Esophagus squamous epithelium (tissue), 5 donors: ENCODE measurements around the gene LRRC34. TPM values are rescaled to one million over a fixed set of nuclear protein-coding genes. Genes with fewer than 3 reads are reported as not detected.

ENCODE experiments used
- DNase-seq: peaks from one replicate; lab custom pipeline; 2025; lab: John Stamatoyannopoulos, UW
- H3K27ac ChIP-seq, 4 donors: fragments of 200-600 bp; sonication (generic); one replicate each; pipeline ENCODE4 v1.5.1; 2016 to 2019; ENCODE audit warnings: mild to moderate bottlenecking in 1 of 4
- H3K27me3 ChIP-seq, 4 donors: fragments of 200-600 bp; sonication (generic); 1 replicate in 3 of 4; 2 replicates in 1 of 4; pipeline versions ENCODE4 v1.5.1 to v1.6.0; 2017 to 2021; ENCODE audit warnings: antibody characterized with exemption in 1 of 4
- H3K36me3 ChIP-seq, 3 donors: fragments of 200-600 bp; sonication (generic); one replicate each; pipeline ENCODE4 v1.5.1; 2016 to 2019
- H3K4me1 ChIP-seq, 3 donors: fragments of 200-600 bp; sonication (generic); one replicate each; pipeline ENCODE4 v1.5.1; 2017 to 2019
- H3K4me3 ChIP-seq, 4 donors: fragments of 200-600 bp; sonication (generic); 1 replicate in 3 of 4; 2 replicates in 1 of 4; pipeline ENCODE4 v1.5.1; 2016 to 2019; ENCODE audit warnings: mild to moderate bottlenecking in 2 of 4, moderate library complexity in 1 of 4
- H3K9me3 ChIP-seq, 3 donors: fragments of 200-600 bp; sonication (generic); one replicate each; pipeline ENCODE4 v1.5.1; 2016 to 2019
- POLR2A ChIP-seq, 4 donors: fragments of 450-650 bp; IDR thresholded peaks; one replicate each; pipeline ENCODE4 v1.6.1; 2017; ENCODE audit warnings: antibody characterized with exemption in 4 of 4, mild to moderate bottlenecking in 4 of 4, moderate library complexity in 3 of 4
- WGBS, 2 donors: methylation state at CpG; one replicate each; pipeline ENCODE4 v1.1.5; 2018; 5-methylcytosine and 5-hydroxymethylcytosine counted together
- intact Hi-C: fragments of 100-400 bp; cut with DNase I; formaldehyde crosslinking; loops from one replicate; pipeline ENCODE4 v1.15.0; 2022
- total RNA-seq, 4 donors: library from RNA; depleted of rRNA; stranded (reverse); fragments of >200 nt; gene quantifications; one replicate each; pipeline ENCODE4 v1.1.0, GENCODE V29; 2016
- TF ChIP-seq, protein P1 (sequence below), 6 experiments: fragments of 450-650 bp in 4 of 6; fragments of 200-600 bp in 2 of 6; sonication (generic) in 2 of 6; IDR thresholded peaks; one replicate each; pipeline ENCODE4 v1.5.1; 2016 to 2019; ENCODE audit warnings: antibody characterized with exemption in 6 of 6, mild to moderate bottlenecking in 4 of 6, moderate library complexity in 4 of 6
- donor health status: DM: yes; HTN: yes; CAD: no.

LRRC34 gene
- total RNA-seq, 4 donors from 2014 or later, result 0.35 to 1.3 TPM; not detected in 2

DNA sequence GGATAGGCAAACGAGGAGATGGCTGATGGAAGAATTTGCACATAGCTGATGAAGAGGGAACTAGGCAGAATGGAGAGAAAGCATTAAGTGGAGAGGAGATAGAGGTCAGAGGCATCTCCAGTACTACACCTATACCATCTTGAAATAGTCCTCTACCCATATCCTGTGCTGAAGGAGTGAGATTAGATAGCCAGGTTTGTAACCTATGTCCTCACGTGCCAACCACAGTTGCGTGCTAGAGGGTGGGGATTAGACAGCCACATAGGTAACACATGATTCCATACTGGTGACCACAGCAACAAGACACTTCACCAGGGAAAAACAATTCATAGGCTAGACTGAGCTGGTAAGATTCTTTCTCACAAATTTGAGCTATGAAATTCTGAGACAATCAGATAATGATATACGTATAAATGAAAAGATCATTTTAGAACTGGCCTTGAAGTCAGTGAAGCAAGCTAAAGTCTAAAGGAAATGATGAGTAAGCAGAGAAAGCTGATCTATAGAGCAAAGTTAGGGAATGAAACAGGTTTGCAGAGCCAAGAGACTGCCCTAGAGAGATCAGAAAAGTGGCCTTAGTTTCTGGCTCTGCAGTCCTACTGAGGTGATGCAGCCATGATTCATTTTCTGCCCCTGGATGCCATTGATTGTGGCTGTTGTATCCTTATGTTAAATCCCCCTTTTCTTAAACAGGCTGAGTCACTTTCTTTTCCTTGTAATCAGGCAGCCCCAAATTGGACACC is 21.8 kb downstream of the LRRC34 start:
- Histone ChIP-seq H3K36me3 (peaks cover 0 to 55% (median 16%) of the 10 kb centered on the region in 3 donors), H3K4me1 (no peaks in the 10 kb centered on the region), H3K27me3 (no peaks in the 10 kb centered on the region), H3K4me3 (no peak overlapping the region), H3K9me3 (no peaks in the 10 kb centered on the region), H3K27ac (no peak overlapping the region)
- no peak for TF ChIP-seq POLR2A (IDR thresholded peaks at IDR 0.05)
- TF ChIP-seq, protein P1, sequence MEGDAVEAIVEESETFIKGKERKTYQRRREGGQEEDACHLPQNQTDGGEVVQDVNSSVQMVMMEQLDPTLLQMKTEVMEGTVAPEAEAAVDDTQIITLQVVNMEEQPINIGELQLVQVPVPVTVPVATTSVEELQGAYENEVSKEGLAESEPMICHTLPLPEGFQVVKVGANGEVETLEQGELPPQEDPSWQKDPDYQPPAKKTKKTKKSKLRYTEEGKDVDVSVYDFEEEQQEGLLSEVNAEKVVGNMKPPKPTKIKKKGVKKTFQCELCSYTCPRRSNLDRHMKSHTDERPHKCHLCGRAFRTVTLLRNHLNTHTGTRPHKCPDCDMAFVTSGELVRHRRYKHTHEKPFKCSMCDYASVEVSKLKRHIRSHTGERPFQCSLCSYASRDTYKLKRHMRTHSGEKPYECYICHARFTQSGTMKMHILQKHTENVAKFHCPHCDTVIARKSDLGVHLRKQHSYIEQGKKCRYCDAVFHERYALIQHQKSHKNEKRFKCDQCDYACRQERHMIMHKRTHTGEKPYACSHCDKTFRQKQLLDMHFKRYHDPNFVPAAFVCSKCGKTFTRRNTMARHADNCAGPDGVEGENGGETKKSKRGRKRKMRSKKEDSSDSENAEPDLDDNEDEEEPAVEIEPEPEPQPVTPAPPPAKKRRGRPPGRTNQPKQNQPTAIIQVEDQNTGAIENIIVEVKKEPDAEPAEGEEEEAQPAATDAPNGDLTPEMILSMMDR (IDR thresholded peaks at IDR 0.05), result no peak
- WGBS, 2 donors, result 83 to 90% methylated on average over 4 of the region's 4 CpGs
- intact Hi-C loops, result no loop called here
- no peak for DNase-seq

DNA sequence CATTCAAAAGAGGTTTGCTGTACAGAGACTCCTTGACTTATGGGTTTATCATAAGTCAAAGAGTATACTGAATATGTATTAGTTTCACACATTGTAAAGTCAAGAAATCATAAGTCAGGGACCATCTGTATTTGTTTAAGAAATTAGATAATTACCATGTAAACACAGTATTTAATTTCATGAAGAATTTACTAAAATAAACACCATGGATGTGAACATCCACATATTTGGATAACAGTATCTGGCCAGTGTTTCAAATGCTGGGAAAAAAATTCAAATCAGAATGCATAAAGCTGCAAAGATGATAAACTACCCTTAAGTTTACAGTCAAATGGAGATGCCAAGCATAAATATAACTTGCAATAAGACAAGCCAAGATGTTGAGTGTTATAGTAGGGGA is 22.5 kb downstream of the LRRC34 start:
- Histone ChIP-seq H3K36me3 (peaks cover 0 to 61% (median 20%) of the 10 kb centered on the region in 3 donors), H3K27me3 (no peaks in the 10 kb centered on the region), H3K9me3 (no peaks in the 10 kb centered on the region), H3K27ac (no peak overlapping the region), H3K4me3 (no peak overlapping the region), H3K4me1 (no peaks in the 10 kb centered on the region)
- no peak for DNase-seq
- intact Hi-C loops, result no loop called here
- TF ChIP-seq, protein P1 (IDR thresholded peaks at IDR 0.05), result no peak
- TF ChIP-seq POLR2A (IDR thresholded peaks at IDR 0.05), result no peak

DNA sequence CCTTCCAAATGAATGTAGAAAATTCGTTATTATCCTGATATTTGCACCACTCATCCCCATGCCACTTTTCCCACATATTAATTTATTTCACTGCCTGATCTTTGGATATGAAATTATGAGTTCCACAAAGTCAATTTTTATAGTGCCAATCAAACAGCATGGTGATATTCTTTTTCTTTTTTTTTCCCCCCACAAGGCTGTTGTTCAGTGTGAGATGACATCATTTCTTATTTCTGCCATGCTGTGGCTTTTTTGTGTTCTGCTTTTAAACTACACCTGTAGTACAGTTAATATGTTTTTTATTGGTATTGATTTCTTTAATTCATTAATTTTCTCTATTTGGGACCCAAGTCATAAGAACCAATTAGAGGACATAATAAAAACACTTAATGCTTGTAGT is 24.9 kb downstream of the LRRC34 start:
- no peak overlapping the region for H3K27ac ChIP-seq
- H3K4me3 ChIP-seq, result no peak overlapping the region
- H3K27me3 ChIP-seq, result no peaks in the 10 kb centered on the region
- WGBS, 2 donors, result 67 to 84% methylated on average over 1 of the region's 1 CpG
- peaks cover 0 to 83% (median 21%) of the 10 kb centered on the region in 3 donors for H3K36me3 ChIP-seq
- intact Hi-C loops, result no loop called here
- H3K4me1 ChIP-seq, result no peaks in the 10 kb centered on the region
- DNase-seq, result no peak
- H3K9me3 ChIP-seq, result no peaks in the 10 kb centered on the region
- no peak for TF ChIP-seq POLR2A (IDR thresholded peaks at IDR 0.05)
- TF ChIP-seq, protein P1 (IDR thresholded peaks at IDR 0.05), result no peak

DNA sequence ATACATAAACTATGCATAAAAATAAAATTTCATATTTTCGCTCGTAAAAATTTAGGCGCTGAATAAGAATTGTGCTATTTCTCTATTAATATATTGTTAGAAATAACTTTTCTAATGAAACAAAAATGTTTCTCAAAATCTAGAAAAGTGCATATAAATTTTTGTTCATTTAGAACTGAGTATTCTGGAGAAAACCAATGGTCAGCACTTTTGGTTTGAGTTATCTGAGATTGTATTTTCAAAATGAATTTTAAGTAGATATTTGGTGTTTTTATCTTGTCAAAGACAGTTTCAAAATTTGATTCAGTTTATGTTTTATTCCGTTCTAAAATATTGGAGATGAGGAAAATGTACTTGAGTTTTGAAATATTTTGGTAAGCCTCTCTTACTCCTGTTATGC is 25.6 kb downstream of the LRRC34 start:
- Histone ChIP-seq H3K36me3 (peaks cover 0 to 83% (median 21%) of the 10 kb centered on the region in 3 donors), H3K27ac (no peak overlapping the region), H3K4me3 (no peak overlapping the region), H3K9me3 (no peaks in the 10 kb centered on the region), H3K27me3 (no peaks in the 10 kb centered on the region), H3K4me1 (no peaks in the 10 kb centered on the region)
- no peak for TF ChIP-seq POLR2A (IDR thresholded peaks at IDR 0.05)
- TF ChIP-seq, protein P1 (IDR thresholded peaks at IDR 0.05), result no peak
- DNase-seq, result no peak
- intact Hi-C loops, result no loop called here
- 96 to 97% methylated on average over 4 of the region's 4 CpGs for WGBS, 2 donors

DNA sequence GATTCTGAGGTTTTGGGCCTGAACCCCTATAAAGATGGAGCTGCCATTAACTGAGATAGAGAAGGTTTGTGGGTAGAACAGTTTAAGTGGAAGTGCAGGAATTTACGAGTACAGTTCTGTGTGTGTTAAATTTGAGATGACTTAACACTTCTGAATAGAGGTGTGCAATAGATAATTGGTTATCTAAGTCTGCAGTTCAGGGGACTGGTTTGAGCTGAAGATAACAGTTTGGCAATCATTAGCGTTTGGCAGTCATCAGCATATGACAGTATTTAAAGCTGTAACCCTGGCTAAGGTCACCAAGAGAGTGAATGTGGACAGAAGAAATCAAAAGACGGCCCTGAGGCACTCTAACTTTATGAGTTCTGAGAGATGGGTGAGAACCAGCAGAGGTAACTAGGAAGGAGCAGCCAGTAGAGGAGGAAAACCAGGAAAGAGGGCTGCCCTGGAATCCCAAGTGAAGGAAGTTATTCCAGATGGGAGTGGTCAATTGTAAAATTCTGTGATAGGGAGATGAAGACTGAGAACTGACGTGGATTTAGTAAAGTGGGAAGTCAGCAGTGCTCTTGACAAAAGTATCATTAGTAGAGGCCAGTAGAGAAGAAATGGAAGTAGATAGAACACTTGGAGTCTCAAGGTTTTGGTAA is 31.4 kb downstream of the LRRC34 start:
- no peaks in the 10 kb centered on the region for H3K9me3 ChIP-seq
- WGBS, 2 donors, result 87 to 89% methylated on average over 4 of the region's 4 CpGs
- H3K36me3 ChIP-seq, result peaks cover 0 to 100% (median 6%) of the 10 kb centered on the region in 3 donors
- TF ChIP-seq POLR2A (IDR thresholded peaks at IDR 0.05), result no peak
- TF ChIP-seq, protein P1 (IDR thresholded peaks at IDR 0.05), result no peak
- no peak overlapping the region for H3K4me3 ChIP-seq
- intact Hi-C loops, result no loop called here
- DNase-seq, result no peak
- peaks cover 0 to 1% (median 0%) of the 10 kb centered on the region in 3 donors for H3K4me1 ChIP-seq
- no peak overlapping the region for H3K27ac ChIP-seq
- H3K27me3 ChIP-seq, result no peaks in the 10 kb centered on the region
